Measurements from ENCODE around the gene SDK1.

GRCh38 chr7:4086723-4087122, 785.7 kb downstream of the SDK1 start:
- no peak for TF ChIP-seq CTCF (IDR thresholded peaks at IDR 0.05)
- TF ChIP-seq POLR2A (IDR thresholded peaks at IDR 0.05): no peak
